NCI-H2081 treated with DMSO at 0.1 percent for 48 hours (cell line): ENCODE measurements around the gene GPR39.

ENCODE experiments used
- DNase-seq: peaks from one replicate; lab custom pipeline; 2025; lab: John Stamatoyannopoulos, UW

Gene GPR39

DNA sequence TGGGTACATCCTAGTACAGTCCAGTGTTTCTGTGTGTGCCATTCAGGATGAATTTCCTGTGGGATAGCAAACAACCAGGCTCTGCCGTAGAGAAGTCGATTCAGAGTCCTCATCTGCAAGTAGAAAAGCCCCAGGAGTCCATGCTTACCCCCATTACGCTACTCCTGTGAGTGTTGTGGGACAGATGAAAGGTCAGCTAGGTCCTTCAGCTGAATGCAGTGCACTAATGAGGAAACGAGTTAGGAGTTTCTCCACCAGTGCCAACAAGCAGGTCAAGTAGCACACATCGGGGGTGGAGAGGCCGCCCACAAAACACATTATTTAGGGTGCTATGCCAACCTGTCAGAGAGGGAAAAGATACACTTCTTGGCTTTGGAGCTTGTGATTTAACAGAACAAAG lies 2.5 kb upstream of the GPR39 start:
- no peak for DNase-seq

DNA sequence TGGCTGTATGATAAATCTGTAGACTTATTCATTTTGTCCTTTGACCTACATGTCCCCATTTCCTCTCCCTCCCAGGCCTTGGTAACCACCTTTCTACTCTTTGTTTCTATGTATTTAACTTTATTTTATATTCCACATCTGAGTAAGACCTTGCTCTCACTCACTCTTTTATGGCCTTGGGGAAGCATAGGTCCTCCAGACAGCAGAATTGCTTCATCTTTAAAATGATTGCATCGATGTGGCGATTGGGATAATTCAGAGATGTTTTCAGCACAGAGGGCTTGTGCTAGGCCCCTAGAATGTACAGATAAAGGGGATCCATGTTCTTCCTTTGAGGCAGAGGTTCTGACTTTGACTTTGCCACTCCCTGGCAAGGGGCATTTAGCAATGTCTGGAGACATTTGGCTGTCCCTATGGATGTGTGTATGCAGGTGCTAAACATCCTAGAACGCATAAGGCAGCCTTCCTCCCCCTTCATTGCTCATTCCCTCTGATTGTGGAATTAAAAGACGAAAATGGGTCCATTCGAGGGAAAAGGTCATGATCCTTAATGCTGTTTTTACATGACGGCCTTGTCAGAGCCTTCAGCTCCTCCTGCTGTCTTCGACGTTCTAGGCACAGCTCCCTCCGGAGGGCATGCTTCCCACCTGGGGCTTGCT lies 1.2 kb upstream of the GPR39 start:
- no peak for DNase-seq

DNA sequence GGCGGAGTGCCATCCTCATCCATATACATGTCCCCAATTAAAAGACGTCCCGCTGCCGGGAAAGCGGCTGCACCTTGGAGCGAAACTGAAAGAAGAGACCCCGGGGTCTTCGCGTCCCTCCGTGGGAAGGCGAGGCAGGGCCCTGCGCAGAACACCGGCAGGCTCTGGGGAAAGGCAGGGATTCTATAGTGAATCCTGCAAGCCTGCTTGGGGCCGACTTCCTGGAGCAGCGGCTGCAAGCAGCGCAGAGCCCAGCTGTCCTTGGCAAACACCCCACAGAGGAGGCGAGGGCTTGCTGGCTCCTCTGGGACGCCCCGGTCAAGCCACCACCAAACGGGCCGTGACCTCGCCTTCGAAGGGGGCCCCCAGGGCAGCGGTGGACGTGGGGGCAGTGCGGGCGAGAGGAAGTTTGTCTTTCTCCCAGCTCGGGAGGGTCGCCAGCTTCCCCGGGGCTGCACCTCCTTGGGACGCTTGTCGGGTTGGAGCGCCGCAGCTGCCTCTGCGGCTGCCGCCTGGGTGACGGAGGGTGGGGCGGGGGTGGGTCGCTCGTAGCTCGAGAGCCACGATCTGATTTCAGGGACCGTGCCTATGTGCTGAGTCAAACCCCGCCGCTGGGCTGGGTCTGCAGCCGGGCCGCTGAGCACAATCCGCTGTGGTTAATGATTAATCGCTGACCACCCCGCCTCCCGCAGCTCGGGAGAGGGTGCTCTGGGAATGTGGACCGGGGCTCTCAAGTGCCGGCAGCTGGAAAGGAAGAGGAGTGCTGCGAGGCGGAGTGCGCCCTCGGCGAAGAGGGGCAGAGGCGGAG lies 486 bp upstream of the GPR39 start:
- no peak for DNase-seq

DNA sequence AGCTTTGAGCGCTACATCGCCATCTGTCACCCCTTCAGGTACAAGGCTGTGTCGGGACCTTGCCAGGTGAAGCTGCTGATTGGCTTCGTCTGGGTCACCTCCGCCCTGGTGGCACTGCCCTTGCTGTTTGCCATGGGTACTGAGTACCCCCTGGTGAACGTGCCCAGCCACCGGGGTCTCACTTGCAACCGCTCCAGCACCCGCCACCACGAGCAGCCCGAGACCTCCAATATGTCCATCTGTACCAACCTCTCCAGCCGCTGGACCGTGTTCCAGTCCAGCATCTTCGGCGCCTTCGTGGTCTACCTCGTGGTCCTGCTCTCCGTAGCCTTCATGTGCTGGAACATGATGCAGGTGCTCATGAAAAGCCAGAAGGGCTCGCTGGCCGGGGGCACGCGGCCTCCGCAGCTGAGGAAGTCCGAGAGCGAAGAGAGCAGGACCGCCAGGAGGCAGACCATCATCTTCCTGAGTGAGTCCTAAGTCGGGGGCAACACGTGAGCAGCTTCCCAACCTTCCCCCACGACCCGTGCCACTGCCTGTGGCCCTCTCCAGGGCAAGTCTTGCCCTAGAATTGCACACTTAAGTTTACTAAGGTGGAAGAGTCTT lies 928 bp downstream of the GPR39 start:
- DNase-seq: no peak

DNA sequence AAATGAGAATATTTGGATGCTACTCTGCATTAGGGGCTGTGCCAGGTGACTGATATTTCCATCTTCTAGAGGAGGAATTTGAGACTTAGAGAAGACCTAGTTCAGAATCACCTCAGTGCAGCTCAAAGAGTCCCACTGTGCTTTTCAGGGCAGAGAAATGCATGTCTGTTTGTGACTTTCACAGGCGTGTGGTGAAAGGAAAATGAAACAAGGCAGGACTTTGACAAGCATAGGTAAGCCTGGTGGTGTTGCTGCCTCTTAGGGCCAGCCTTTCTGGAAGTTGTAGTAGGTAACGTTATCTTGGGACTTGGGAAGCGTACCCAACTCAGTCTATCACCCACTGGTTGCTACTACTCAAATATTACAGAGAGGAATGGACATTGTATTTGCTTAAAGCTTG lies 2.6 kb downstream of the GPR39 start:
- DNase-seq: no peak

DNA sequence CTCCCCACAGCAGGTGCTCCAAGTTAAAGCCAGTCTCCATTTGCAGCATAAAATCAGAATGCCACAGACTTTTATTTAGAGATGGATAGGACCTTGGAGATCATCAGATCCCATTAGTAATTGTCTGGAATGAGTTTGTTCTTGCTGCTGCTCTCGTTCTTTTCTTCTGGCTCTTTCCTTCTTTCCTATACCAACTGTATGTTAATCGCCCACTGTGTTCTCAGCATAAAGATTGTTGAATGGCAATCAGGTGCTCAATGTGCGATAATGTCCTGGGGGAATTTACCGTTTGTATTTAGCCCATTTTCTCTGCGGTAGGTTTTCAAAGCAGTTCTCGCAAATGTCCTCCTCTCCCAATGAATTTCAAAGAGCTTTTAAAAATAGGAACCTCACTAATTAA lies 3.3 kb downstream of the GPR39 start:
- DNase-seq: no peak

DNA sequence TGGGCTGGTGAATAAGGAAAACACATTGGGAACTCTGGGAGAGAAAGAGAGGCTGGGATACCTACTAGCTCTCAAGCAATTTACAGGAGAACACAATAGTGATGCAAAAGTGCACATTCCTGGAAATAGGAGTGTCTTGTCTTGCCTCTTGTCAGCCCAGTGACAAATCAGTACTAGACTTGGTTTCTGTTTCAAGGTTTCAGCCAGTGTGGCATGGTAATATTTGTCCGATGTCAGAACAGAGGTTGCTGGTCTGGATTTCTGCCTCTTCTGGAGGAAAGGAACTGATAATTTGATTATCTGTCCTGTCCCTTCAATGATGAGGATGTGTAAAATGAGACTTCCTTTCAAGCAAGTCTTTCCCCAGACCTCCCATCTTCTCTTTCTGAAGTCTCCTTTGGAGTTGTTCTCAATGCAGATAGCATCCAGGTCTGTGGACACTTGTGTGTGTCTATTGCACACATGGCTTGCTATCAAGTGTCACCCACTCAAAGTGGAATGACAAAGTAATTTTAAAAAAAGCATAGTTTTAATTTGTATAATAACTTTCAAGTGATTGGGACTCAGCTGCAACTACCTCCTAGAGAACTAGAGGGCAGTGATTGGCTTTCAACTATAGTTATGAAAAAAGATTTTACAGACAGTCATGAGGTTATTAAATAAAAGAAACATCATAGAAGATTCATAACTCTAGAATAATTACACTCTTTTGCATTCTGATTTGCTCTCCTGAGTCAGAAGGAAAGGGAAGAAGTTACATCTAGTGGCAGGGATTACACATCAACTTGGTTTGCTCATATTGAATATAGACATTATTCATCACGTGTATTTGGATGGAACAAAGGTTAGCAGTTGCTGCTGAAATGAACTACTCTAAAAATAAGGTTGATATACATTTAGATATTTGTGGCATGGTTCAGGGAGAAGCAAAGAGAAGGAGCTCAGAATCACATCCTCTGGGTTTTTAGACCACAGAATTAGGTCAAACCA lies 4.5 kb downstream of the GPR39 start:
- no peak for DNase-seq

DNA sequence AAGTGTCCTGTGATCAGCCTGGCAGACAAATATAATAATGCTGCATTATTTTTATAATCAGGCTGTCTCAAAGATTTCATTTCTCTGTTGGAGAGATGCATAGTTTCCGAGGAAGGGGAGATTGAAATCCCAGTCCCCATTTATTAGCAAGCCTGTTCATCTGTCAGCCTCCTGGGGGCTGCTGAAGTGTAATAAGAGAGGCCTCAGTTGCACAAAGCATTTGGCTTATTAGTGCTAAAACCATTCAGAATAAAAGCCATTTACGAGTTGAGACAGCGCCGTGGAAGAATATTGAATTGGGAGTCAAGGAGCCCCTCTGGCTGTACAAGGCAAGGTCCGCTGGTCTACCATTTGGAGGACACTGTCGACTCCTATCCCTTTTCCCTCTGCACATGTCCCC lies 6.1 kb downstream of the GPR39 start:
- DNase-seq: no peak

DNA sequence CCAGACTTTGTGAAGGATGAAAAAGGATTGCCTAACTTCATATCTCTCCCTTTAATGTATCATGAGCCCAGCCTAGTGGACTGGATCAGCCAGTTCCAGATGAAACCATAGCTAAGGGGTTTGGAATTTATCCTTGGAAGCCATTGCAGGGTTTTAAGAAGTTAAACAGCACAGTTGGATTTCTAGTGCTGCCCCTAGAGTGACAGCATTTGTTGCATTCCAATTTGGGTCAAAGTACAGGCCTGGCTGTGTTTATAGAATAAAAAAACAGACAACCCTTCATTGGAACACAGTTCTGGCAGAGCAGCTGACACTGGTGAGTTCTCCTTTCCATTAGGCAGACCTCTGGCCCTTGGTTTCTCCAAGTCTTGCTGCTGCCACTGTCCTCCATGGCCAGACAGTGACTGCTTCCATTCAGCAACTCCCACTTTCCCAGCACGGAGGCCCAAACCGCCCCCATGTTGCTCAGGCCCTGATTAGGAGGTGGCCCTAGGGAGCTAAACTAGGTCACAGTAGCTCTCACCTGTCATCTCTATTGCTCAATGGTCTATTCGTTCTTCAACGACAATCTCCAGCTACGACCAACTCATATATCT lies 8.0 kb downstream of the GPR39 start:
- no peak for DNase-seq

DNA sequence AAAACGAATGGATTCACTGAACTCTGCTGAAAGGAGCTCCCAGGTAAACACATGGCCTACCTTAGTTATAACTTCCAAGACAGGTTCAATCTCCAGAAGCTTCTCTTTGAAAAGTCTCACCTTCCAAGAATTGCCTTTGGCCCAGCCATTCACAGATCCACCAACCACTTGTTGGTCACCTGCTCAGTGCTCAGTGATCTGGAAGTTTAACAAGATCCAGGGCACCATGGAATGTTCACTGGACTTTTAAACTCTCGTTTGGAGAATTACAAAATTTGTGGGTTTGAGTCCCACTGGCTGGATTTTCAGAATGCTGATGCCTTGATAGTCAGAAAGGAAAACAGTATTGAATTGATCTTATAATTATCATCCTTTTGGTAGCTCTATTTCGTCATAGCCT lies 9.4 kb downstream of the GPR39 start:
- DNase-seq: no peak

DNA sequence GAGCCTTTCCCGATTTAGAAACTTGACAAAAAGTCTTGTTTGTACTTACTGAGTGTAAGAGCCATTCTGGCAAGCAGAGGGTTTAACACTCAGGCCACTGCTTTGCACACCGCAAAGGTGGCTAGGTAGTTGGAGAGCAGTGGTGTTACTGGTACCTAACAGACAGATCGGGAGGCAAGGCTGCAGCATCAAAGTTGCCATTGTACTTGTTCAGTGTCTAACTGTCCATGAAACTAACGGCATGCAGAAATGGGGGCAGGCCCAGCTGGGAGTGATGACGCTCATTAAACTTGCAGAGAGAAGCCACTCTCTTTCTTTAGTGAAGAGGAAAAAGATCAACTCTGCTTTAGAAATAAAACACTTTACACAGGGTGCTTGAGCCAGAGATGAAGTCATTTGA lies 10.1 kb downstream of the GPR39 start:
- DNase-seq: no peak

DNA sequence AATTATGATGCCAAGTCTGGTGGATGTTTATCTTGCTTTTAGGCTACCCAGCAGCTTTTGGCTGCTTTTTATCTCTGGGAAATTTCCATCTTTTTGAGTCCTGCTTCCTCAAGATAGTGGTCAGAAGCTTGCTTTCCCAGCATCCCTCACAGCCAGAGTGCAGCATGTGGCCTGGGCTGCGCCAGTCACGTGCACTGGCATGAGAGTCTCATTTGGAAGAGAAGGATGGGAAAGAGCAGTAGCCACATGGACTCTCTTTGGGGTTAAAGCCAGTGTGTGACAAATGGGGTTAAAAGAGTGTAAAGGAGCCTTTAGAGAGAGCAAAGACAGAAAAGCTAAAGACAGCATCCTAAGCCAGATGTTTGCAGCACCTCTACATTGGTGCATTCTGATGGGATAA lies 12.7 kb downstream of the GPR39 start:
- DNase-seq: no peak

DNA sequence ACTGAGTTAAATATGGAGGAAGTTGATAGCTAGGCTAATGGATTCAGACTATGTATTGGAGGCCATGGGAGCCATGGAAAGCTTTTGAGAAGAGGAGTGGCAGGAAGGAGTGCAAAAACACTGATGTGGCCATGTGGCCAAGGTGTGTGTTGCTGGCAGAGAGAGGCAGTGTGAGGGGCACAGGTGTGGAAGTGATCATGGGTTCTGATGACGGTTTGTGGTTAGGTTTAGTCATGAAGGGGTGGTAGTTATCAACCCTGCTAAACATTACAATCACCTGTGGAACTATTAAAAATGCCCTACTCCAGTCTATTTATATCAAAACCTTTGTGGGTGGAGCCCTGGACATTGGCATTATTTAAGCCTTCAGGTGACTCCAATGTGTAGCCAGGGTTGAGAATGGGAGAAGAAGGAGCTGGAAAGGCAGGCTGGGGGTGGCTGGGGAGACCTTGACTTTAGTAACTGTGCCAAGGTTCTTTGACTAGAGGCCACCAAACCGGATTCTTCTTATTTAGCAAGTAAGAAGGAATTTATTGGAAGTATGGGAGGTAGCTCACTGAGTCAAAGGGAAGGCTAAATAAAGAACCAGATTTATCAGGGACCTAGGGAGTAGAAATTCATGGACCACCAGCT lies 13.5 kb downstream of the GPR39 start:
- no peak for DNase-seq

DNA sequence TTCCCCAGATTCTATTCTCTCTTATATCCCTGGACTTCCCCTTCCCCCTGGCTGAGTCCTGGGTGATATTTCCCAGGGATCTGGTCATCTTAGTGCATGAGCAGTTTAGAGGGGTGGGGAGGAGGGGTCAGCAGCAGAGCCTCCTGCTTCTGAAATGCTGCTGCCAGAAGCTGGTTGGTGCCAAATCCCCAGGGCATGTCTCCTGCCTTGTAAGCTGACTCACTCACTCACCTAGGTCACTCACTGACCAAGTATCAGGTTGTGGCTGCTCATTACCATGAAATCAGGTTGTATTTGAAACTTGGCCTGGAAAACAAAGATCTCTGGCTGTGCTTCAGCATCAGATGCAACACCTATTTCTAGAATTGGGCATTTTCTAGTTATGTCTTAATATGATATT lies 14.3 kb downstream of the GPR39 start:
- no peak for DNase-seq

DNA sequence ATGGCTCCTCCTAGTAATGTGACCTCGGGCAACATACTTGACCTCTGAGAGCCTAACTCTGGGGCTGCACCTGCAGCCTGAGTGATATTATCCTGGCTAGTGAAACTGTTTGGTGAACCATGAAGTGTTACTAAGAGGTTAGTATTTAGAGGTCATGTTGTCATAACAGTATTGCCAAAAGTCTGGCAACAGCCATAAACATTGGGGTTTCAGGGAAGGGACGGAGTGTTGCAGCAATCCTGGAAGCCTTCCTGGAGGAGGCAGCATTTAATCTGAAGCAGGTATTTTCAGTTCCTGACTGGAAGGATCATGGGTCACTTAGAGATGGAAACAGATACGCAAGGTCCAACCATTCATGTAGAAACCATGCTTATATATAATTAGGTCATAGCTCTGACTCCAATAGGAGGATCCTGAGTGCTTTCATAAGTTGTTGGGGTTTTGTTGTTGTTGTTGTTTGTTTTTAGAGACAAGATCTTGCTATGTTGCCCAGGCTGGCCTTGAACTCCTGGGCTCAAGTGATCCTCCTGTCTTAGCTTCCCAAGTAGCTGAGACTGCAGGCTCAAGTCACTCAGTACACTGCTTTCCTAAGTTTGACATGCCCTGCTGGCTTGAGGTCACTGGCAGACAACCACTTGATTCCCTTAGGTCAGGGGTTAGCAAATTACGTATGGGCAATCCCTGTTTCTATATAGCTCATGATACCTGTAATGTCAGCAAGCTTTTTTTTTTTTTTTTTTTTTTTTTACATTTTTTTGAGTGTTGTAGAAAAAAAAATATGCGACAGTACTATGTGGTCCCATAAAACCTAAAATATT lies 21.5 kb downstream of the GPR39 start:
- no peak for DNase-seq

DNA sequence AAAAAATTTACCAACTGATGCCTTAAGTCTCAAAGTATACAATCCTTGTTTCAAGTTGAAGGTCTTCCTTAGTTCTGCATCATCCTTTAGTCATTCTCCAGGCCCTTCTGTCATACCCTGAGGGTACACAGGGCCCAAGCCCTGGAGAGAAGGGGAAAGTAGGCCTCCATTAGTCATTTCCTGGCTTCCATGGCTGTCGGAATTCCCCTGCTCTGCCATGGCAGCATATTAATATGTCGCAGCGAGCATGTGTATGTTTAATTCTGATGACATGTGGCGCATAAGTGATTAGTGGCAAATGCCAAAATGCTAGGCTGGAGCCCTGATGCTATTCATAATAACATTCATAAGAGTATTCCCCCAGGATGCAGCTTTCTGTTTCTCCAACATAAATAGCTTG lies 22.1 kb downstream of the GPR39 start:
- no peak for DNase-seq

DNA sequence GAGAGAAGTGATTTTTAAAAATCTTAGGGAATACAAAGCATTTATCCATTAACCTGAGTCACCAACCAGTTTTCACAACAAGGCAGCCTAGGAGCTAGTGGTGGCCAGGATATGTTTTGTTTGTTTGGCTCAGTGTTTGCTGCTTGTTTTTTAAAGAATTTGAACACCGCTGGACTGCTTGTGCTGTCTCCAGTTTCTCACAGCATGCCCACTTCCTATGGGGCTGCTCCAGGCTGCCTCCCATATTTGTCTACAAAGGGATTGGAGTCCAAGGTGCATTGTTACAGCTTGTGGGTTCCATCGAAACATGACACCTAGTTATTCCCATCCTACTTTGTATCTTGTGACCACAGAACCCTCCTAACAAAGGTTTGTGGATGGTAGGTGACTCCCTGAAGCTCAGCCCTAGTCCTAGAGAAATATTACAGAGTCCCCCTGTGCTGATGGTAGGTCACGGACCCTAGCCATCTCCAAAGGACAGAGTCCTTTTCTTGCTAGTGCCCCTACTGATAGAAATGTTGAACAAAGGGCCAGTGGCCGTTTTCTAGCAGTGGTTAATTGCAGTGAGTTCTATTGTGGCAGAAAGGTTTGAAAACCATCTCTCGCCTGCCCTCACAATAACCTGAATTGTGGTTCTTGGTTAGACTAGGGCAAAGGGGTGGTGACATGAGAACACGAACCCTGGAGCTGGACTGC lies 23.2 kb downstream of the GPR39 start:
- no peak for DNase-seq

DNA sequence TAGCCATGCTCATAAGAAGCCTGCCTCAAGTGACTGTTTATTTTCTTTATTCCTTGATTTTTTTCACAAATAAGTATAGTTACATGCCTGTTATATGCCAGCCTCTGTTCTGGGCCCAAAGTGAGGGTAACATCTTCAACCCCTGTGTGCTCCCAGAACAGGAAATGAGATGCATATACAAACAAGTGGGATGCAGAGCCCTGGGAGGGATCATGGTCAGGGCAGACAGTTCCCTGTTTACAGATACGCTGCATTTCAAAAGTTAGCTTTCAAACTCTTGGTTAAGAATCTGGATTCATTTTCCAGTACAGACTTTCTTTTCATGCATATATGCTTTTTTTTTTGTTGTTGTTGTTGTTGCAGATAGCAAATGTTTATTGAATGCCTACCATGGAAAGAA lies 24.4 kb downstream of the GPR39 start:
- DNase-seq: no peak

DNA sequence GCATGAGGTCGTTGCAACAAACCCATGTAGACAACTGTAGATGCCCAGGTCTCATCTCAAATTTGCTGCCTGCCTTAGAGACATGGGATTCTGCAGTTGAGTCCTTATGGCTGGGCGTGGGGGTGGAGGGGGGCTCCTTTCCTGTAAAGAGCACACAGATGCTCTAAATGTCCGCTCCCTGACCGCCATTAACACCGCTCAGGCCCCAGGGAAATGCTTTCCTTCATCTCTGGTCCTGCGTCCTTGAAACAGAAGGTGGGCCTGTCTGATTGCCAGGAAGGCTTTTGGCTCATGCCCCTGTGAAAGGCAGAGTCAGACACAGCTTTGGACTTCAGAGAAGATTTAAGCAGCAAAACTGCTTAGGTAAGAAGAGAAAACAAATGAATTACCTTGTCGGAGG lies 25.7 kb downstream of the GPR39 start:
- no peak for DNase-seq

DNA sequence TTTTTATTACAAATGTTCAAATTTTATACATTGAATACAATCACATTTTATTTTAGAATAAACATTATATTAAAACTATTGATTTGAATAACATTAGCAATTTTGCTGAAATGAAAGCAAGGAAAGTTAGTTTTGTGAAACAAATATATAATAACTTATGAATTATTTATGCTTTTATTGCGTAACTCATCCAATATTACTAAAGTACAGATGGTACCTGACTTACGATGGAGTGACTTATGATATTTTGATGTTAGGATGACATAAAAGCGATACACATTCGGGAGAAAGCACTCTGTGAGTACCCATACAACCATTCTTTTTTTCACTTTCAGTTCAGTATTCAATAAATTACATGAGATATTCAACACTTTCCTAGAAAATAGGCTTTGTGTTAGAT lies 26.5 kb downstream of the GPR39 start:
- DNase-seq: no peak
